Activated B cell treated with CpG ODN at 0.5 μM for 24 hours (primary cell): Measurements from ENCODE around the gene SH3TC1. TPM values are rescaled to one million over a fixed set of nuclear protein-coding genes. Genes with fewer than 3 reads are reported as not detected.
A peak's percentile ranks its signal among the peaks of the same experiment; 100 is the strongest.

ENCODE experiments used
- ATAC-seq: fragments of 200-7000 bp; cut with Tn5 transposase; one replicate; pipeline ENCODE4 v1.10.0; 2021; ENCODE audit warnings: low read depth, mild to moderate bottlenecking, moderate library complexity
- CTCF ChIA-PET: fragments of 350-600 bp; sonication (Branson Sonifier 250); formaldehyde crosslinking; loops from one replicate; lab custom pipeline; 2021; ENCODE audit warnings: antibody characterized with exemption; lab: Charles Lee
- POLR2A ChIA-PET: fragments of 350-600 bp; sonication (Branson Sonifier 250); formaldehyde crosslinking; loops from one replicate; lab custom pipeline; 2021; ENCODE audit warnings: antibody characterized with exemption; lab: Charles Lee
- DNase-seq: peaks from one replicate; pipeline ENCODE4 v3.0.0; 2022
- H3K27ac Mint-ChIP-seq: one replicate; pipeline ENCODE4 v1.8.0; 2020; ENCODE audit warnings: mixed read lengths
- H3K27me3 Mint-ChIP-seq: one replicate; pipeline ENCODE4 v1.8.0; 2021; ENCODE audit warnings: mixed read lengths
- H3K36me3 Mint-ChIP-seq: one replicate; pipeline ENCODE4 v1.8.0; 2021; ENCODE audit warnings: low read depth, mixed read lengths
- H3K4me1 Mint-ChIP-seq: one replicate; pipeline ENCODE4 v1.8.0; 2021; ENCODE audit warnings: mixed read lengths
- H3K4me3 Mint-ChIP-seq: one replicate; pipeline ENCODE4 v1.8.0; 2020; ENCODE audit warnings: mild to moderate bottlenecking, mixed read lengths
- H3K9me3 Mint-ChIP-seq: one replicate; pipeline ENCODE4 v1.8.0; 2020; ENCODE audit warnings: mixed read lengths
- intact Hi-C: fragments of 100-400 bp; cut with micrococcal nuclease; formaldehyde crosslinking; loops from one replicate; pipeline ENCODE4 v1.15.1; 2024
- total RNA-seq: library from RNA; stranded (reverse); gene quantifications from 2 replicates; pipeline ENCODE4 v1.2.3, GENCODE V29; 2022
- TF ChIP-seq, protein P1 (sequence below): fragments of 200-600 bp; IDR thresholded peaks from one replicate; pipeline ENCODE4 v1.8.0; 2022; ENCODE audit warnings: antibody characterized with exemption, mild to moderate bottlenecking

SH3TC1 gene
- total RNA-seq, 1 donor from 2014 or later: 135 TPM

GRCh38 chr4:8197521-8197920 lies 1.6 kb upstream of the SH3TC1 start:
- H3K36me3 Mint-ChIP-seq: peaks cover 7% of the 10 kb centered on the region
- H3K4me3 Mint-ChIP-seq: no peak overlapping the region
- H3K27me3 Mint-ChIP-seq: no peaks in the 10 kb centered on the region
- H3K27ac Mint-ChIP-seq: peak overlapping the region; percentile 87
- no peak for ATAC-seq
- DNase-seq: no peak
- H3K9me3 Mint-ChIP-seq: no peaks in the 10 kb centered on the region
- H3K4me1 Mint-ChIP-seq: peaks cover 60% of the 10 kb centered on the region
- ChIA-PET POLR2A (interaction anchor here (1.5 to 7.6 kb wide), 4 partner anchors 25 to 35 kb away, joined by 4 to 123 read pairs (median 6); no protein-coding TSS in a partner anchor), CTCF (interaction anchor here (1.0 to 3.9 kb wide), 2 partner anchors 21 to 29 kb away, joined by 3 to 31 read pairs; no protein-coding TSS in a partner anchor)
- intact Hi-C loops: no loop called here
- TF ChIP-seq, protein P1, sequence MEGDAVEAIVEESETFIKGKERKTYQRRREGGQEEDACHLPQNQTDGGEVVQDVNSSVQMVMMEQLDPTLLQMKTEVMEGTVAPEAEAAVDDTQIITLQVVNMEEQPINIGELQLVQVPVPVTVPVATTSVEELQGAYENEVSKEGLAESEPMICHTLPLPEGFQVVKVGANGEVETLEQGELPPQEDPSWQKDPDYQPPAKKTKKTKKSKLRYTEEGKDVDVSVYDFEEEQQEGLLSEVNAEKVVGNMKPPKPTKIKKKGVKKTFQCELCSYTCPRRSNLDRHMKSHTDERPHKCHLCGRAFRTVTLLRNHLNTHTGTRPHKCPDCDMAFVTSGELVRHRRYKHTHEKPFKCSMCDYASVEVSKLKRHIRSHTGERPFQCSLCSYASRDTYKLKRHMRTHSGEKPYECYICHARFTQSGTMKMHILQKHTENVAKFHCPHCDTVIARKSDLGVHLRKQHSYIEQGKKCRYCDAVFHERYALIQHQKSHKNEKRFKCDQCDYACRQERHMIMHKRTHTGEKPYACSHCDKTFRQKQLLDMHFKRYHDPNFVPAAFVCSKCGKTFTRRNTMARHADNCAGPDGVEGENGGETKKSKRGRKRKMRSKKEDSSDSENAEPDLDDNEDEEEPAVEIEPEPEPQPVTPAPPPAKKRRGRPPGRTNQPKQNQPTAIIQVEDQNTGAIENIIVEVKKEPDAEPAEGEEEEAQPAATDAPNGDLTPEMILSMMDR: no peak

DNA sequence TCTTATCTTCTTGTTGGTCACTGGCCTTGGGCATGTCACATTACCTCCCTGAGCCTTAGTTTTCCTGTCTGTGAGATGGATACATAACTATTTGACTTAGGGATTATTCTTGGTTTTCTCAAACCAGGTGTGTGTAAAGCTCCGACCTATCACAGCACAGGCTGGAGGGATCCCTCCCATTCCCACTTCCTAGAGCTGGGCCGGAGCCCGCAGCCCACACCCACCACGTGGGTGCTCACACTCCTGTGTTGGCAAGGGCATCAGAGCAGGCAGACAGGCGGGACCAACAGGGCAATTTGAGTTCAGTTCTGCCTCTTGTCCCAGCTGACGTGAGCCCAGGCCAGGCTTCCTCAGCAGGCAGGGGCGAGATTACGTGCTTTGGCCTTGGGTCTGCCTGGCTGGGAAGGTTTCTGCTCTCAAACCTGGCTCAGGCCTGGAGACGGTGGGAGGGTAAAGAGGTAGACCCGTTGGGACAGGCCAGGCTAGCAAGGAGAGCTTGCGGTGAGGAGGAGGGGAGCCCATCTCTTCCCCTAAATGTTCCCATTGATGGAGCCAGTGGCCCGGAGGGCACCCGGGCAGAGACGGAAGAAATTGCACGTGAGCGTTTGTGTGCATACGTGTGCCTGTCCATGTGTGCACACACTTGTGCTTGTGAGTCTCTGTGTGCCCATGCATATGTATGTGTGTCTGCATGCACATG lies 734 bp upstream of the SH3TC1 start:
- ChIA-PET POLR2A (interaction anchor here (0.7 to 7.6 kb wide), 18 partner anchors 8 to 243 kb away, joined by 3 to 123 read pairs (median 6); partner anchors contain the start of genes ABLIM2 and TRMT44), CTCF (interaction anchor here (1.0 to 3.9 kb wide), 9 partner anchors 20 to 396 kb away, joined by 3 to 31 read pairs (median 4); no protein-coding TSS in a partner anchor)
- Mint-ChIP-seq H3K9me3 (no peaks in the 10 kb centered on the region), H3K27me3 (no peaks in the 10 kb centered on the region), H3K27ac (peak overlapping the region; percentile 87), H3K36me3 (peaks cover 7% of the 10 kb centered on the region), H3K4me3 (peak overlapping the region; percentile 97), H3K4me1 (peaks cover 60% of the 10 kb centered on the region)
- DNase-seq: no peak
- intact Hi-C loops: loop anchor here (1.0 kb wide), 3 partner anchors 21 to 230 kb away; partner anchors contain the start of gene ABLIM2
- ATAC-seq: no peak
- TF ChIP-seq, protein P1: no peak

DNA sequence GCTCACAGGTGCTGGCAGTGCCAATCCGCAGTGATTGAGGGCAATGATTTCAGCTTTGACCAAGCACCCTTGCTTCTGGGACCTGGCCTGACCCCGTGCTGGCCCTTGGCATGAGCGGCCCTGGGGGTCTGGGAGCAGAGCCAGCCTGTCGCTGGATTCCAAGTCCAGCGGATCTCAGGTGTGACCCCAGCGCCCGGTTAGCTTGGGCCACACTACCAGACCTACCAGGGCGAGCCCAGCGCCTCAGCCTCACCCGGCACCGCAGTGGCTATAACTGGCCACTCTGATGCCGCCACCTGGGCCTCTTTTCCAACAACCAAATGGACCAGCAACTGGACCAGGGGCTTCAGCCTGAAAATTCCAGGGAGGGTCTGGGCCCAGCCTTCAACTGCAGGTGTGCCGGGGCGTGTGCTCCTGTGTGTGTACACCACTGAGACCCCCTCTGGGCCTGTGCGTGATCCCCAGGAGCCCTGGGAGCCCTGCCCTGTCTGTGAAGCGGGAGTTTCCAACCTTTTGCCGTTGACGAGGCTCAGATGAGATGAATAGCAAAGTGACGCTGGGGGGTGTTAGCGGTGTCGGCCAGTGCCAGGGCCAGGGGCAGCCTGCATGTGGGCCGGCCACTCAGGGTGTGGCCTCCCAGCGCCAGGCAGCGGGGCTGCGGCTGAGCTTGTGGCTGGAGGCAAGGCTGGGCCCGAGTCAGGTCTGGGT lies 658 bp downstream of the SH3TC1 start:
- intact Hi-C loops: loop anchor here (1.0 kb wide), 2 partner anchors 27 to 37 kb away; no protein-coding TSS in a partner anchor
- peak; percentile 6 for ATAC-seq
- no peaks in the 10 kb centered on the region for H3K9me3 Mint-ChIP-seq

GRCh38 chr4:8200302-8200975 lies 1.3 kb downstream of the SH3TC1 start:
- Mint-ChIP-seq H3K4me3 (peak overlapping the region; percentile 97), H3K4me1 (peaks cover 76% of the 10 kb centered on the region), H3K27me3 (no peaks in the 10 kb centered on the region), H3K9me3 (no peaks in the 10 kb centered on the region), H3K27ac (peak overlapping the region; percentile 96), H3K36me3 (peaks cover 10% of the 10 kb centered on the region)
- intact Hi-C loops: no loop called here
- ATAC-seq (peak; percentile 15), DNase-seq (peak; percentile 44)
- CTCF ChIA-PET: interaction anchor here (3.9 kb wide), 1 partner anchor 24 kb away, joined by 31 read pairs; no protein-coding TSS in a partner anchor
- POLR2A ChIA-PET: interaction anchor here (1.2 to 7.6 kb wide), 11 partner anchors 9 to 42 kb away, joined by 3 to 123 read pairs (median 21); partner anchors contain the start of gene ABLIM2
- TF ChIP-seq, protein P1: no peak

More for the DNA sequence above, 658 bp downstream of the SH3TC1 start:
- Mint-ChIP-seq H3K27me3 (no peaks in the 10 kb centered on the region), H3K4me1 (peaks cover 70% of the 10 kb centered on the region), H3K27ac (peak overlapping the region; percentile 96), H3K36me3 (peaks cover 9% of the 10 kb centered on the region), H3K4me3 (peak overlapping the region; percentile 97)
- CTCF ChIA-PET: interaction anchor here (1.2 to 3.9 kb wide), 7 partner anchors 22 to 397 kb away, joined by 3 to 31 read pairs (median 4); no protein-coding TSS in a partner anchor
- DNase-seq: no peak
- POLR2A ChIA-PET: interaction anchor here (0.7 to 7.6 kb wide), 18 partner anchors 8 to 1491 kb away, joined by 3 to 123 read pairs (median 6); partner anchors contain the start of genes ABLIM2 and TRMT44
- TF ChIP-seq, protein P1: no peak
